ENCODE results near the gene PSG5.
"Not testable (repeated sequence)": the region's sequence is repeated elsewhere in the genome, so short reads cannot be mapped to it uniquely, and the experiment has no call there.

- not testable (repeated sequence) for TF ChIP-seq EZH2phosphoT487, CTCF (IDR thresholded peaks at IDR 0.05; ENCODE audit: low read length)
These were observed 59.0 kb downstream of the PSG5 start for GRCh38 chr19:43127336-43127735.
